Ascending aorta (tissue), 2 donors: ENCODE data around the gene SMLR1. TPM values are rescaled to one million over a fixed set of nuclear protein-coding genes. Genes with fewer than 3 reads are reported as not detected.
"Not testable (repeated sequence)": the region's sequence is repeated elsewhere in the genome, so short reads cannot be mapped to it uniquely, and the experiment has no call there.

ENCODE experiments used
- DNase-seq, 2 donors: peaks; one replicate each; pipeline ENCODE4 v3.0.0-alpha.2; 2019; ENCODE audit warnings: low spot score in 2 of 2
- H3K27ac ChIP-seq, 2 donors: fragments of 200-600 bp; sonication (generic); one replicate each; pipeline ENCODE4 v1.5.1; 2016 to 2017; ENCODE audit warnings: mild to moderate bottlenecking in 1 of 2
- H3K27me3 ChIP-seq: fragments of 200-600 bp; sonication (generic); one replicate; pipeline ENCODE4 v1.5.1; 2017
- H3K36me3 ChIP-seq, 2 donors: fragments of 200-600 bp; sonication (generic); one replicate each; pipeline ENCODE4 v1.5.1; 2016
- H3K4me1 ChIP-seq, 2 donors: fragments of 200-600 bp; sonication (generic); one replicate each; pipeline ENCODE4 v1.5.1; 2016 to 2017; ENCODE audit warnings: mild to moderate bottlenecking in 1 of 2
- H3K4me3 ChIP-seq, 2 donors: fragments of 200-600 bp; sonication (generic); one replicate each; pipeline ENCODE4 v1.5.1; 2016 to 2017; ENCODE audit warnings: mild to moderate bottlenecking in 1 of 2
- H3K9me3 ChIP-seq, 2 donors: fragments of 200-600 bp; sonication (generic); one replicate each; pipeline ENCODE4 v1.5.1; 2016
- intact Hi-C: fragments of 100-400 bp; cut with DNase I; formaldehyde crosslinking; loops from one replicate; pipeline ENCODE4 v1.15.1; 2023
- total RNA-seq: library from RNA; depleted of rRNA; stranded (reverse); fragments of >200 nt; gene quantifications from one replicate; pipeline ENCODE4 v1.1.0, GENCODE V29; 2016
- TF ChIP-seq, protein P1 (sequence below), 3 experiments: fragments of 200-600 bp in 2 of 3; fragments of 450-650 bp in 1 of 3; sonication (generic) in 2 of 3; IDR thresholded peaks; one replicate each; pipeline ENCODE4 v1.5.1; 2016 to 2019; ENCODE audit warnings: antibody characterized with exemption in 3 of 3, mild to moderate bottlenecking in 1 of 3, moderate library complexity in 1 of 3

The SMLR1 gene
- total RNA-seq, 1 donor from 2014 or later, result not detected

DNA sequence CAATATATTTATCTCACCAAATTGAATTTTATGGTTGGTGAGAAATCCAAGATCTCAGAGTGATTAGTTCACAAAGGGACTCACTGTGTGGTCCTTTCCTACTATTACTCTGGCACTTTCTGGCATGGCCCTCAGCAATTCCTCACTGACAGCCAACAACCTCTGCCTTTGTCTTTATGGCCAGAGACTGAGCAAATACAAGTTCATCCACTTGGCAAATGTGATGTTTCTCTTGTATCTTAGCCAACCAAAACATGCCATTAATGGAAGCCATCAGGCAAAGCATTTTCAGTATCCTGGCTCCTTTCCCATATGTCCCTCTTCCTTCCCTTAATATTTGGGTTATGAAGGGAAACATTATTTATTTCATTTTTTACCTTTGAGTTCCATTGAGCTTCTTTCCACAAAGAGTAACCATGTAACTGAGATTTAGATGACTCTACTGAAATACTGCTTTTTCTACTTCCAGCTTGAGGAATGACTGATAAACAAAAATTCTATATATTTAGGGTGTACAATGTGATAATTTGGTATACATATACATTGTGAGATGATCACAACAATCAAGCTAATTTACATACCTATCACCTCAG lies 30.8 kb upstream of the SMLR1 start:
- no peak for DNase-seq
- Histone ChIP-seq H3K27me3 (no peaks in the 10 kb centered on the region), H3K4me3 (no peak overlapping the region), H3K9me3 (no peaks in the 10 kb centered on the region), H3K4me1 (no peaks in the 10 kb centered on the region), H3K27ac (no peak overlapping the region), H3K36me3 (no peaks in the 10 kb centered on the region)
- TF ChIP-seq, protein P1, sequence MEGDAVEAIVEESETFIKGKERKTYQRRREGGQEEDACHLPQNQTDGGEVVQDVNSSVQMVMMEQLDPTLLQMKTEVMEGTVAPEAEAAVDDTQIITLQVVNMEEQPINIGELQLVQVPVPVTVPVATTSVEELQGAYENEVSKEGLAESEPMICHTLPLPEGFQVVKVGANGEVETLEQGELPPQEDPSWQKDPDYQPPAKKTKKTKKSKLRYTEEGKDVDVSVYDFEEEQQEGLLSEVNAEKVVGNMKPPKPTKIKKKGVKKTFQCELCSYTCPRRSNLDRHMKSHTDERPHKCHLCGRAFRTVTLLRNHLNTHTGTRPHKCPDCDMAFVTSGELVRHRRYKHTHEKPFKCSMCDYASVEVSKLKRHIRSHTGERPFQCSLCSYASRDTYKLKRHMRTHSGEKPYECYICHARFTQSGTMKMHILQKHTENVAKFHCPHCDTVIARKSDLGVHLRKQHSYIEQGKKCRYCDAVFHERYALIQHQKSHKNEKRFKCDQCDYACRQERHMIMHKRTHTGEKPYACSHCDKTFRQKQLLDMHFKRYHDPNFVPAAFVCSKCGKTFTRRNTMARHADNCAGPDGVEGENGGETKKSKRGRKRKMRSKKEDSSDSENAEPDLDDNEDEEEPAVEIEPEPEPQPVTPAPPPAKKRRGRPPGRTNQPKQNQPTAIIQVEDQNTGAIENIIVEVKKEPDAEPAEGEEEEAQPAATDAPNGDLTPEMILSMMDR (IDR thresholded peaks at IDR 0.05), result no peak
- intact Hi-C loops, result no loop called here

DNA sequence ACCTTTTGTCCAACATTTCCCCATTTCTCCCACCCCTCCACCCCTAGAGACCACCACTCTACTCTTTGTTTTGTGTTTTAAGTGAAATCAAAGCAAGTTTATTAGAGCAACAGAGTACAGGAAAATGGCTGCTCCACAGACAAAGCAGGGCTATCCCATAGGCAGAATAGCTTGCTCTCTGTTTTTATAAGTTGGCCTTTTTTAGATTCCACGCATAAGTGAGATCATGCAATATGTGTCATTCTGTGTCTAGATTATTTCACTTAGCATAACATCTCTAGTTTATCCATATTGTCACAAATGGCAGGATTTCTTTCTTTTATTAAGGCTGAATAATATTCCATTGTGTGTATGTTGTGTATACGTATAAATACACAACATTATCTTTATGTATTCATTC lies 30.1 kb upstream of the SMLR1 start:
- TF ChIP-seq, protein P1 (IDR thresholded peaks at IDR 0.05), result no peak
- no peaks in the 10 kb centered on the region for H3K27me3 ChIP-seq
- no peak overlapping the region for H3K27ac ChIP-seq
- H3K9me3 ChIP-seq, result no peaks in the 10 kb centered on the region
- intact Hi-C loops, result no loop called here
- no peak overlapping the region for H3K4me3 ChIP-seq
- H3K36me3 ChIP-seq, result no peaks in the 10 kb centered on the region
- DNase-seq, result no peak
- H3K4me1 ChIP-seq, result no peaks in the 10 kb centered on the region

DNA sequence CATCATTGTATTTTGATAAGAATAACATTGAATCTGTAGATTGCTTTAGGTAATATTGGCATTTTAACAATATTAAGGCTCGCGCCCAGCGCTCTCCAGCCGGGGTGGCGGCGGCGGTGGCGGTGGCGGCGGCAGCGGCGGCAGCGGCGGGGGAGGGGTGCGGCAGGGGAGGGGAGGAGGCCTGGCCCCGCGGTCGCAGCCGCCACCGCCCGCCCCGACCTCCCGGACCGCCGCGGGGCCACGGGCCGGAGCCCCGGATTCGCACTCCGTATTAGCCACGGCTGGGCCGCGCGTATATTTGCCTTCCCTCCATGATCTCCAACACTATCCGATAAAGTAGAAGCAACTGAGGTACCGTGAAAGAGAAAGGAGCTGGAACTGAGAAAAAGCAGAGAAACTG lies 25.8 kb upstream of the SMLR1 start:
- H3K4me1 ChIP-seq, H3K4me3 ChIP-seq, intact Hi-C loops, H3K27ac ChIP-seq, H3K36me3 ChIP-seq, H3K27me3 ChIP-seq, DNase-seq, H3K9me3 ChIP-seq: not testable (repeated sequence)

DNA sequence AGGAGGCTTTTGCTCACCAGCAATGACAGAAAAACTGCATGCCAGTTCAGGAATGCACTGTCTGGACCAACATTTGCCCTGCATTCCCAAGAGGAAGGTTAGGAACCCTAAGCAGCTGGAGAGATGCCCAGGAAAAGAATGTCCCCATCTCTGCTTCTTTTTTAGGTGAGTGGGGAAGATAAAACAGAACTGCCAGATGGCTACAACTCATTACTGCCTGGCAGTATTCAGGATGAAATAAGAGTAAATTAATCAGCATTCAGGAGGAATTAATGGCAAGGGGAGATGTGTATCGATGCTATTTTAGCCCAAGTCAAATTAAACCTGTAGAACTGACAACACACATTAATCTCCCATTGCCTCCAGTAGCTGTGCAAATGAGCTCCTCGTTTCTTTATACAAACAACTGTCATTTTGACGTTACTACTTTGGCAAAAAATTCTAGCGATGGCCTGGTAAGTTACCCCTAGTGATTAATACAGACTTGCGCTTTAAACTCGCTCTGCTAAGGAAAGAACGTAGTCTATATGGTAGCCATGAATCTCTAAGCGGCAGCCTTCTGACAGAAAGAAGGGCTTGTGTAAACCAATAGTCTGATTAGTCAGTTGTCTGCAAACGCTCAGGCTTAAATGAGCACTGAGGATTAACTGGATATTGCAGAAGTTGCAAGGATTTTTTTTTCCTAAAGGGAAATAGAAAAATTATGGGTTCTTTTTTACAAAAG lies 16.7 kb upstream of the SMLR1 start:
- H3K9me3 ChIP-seq, result no peaks in the 10 kb centered on the region
- H3K27ac ChIP-seq, result no peak overlapping the region
- no peak overlapping the region for H3K4me3 ChIP-seq
- intact Hi-C loops, result no loop called here
- TF ChIP-seq, protein P1 (IDR thresholded peaks at IDR 0.05), result no peak
- H3K27me3 ChIP-seq, result no peaks in the 10 kb centered on the region
- no peaks in the 10 kb centered on the region for H3K4me1 ChIP-seq
- DNase-seq, result no peak
- no peaks in the 10 kb centered on the region for H3K36me3 ChIP-seq

DNA sequence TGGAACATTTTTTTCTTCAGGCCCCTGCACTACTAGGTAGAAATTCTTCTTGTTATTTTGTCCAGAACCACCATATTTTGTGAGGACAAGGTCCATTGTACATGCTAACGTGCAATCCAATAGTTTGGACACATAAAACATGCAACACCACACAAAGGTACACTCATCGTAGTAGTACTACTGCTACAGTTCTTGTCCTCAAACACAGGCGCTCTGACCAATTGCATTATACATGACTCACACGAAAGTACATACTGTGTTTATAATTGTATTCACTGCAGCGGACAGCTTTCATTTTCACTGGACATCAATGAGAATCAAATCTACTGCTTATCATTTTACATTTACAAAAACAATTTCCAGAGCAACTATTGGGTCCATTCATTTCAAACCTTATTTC lies 15.3 kb upstream of the SMLR1 start:
- no peak for DNase-seq
- intact Hi-C loops, result no loop called here
- no peaks in the 10 kb centered on the region for H3K36me3 ChIP-seq
- H3K4me3 ChIP-seq, result no peak overlapping the region
- H3K27me3 ChIP-seq, result no peaks in the 10 kb centered on the region
- H3K27ac ChIP-seq, result no peak overlapping the region
- H3K4me1 ChIP-seq, result no peaks in the 10 kb centered on the region
- H3K9me3 ChIP-seq, result no peaks in the 10 kb centered on the region
- TF ChIP-seq, protein P1 (IDR thresholded peaks at IDR 0.05), result no peak

DNA sequence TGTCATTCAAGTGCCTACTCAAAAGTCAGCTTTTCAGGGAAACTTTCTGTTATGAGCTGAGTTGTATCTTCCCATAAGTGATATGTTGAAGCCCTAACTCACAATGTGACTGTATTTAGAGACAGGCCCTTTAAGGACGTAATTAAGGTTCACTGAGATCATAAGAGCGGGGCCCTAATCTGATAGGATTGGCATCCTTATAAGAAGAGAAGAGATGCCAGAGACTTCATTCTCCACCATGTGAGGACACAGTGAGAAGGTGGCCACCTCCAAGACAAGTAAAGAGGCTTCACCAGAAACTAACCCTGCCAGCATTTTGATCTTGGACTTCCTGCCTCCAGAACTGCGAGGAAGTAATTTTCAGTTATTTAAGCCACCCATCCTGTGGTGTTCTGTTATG lies 12.7 kb upstream of the SMLR1 start:
- H3K27ac ChIP-seq, result no peak overlapping the region
- intact Hi-C loops, result no loop called here
- no peaks in the 10 kb centered on the region for H3K4me1 ChIP-seq
- no peaks in the 10 kb centered on the region for H3K27me3 ChIP-seq
- TF ChIP-seq, protein P1 (IDR thresholded peaks at IDR 0.05), result no peak
- no peak for DNase-seq
- H3K4me3 ChIP-seq, result no peak overlapping the region
- H3K9me3 ChIP-seq, result peaks cover 0 to 3% of the 10 kb centered on the region in 2 donors
- no peaks in the 10 kb centered on the region for H3K36me3 ChIP-seq
